Measurements from ENCODE around the gene GPR89A.
"Not testable (repeated sequence)": the region's sequence is repeated elsewhere in the genome, so short reads cannot be mapped to it uniquely, and the experiment has no call there.

The GPR89A gene

GRCh38 chr1:145607833-145608733 lies at the start of gene GPR89A:
TSS of gene GPR89A (plus strand) at chr1:145607988. CDS start at chr1:145608134, 146 bp downstream.
- peak; percentile 97 for DNase-seq

GRCh38 chr1:145586820-145587219 lies 21.0 kb upstream of the GPR89A start:
- DNase-seq = not testable (repeated sequence)

- DNase-seq = not testable (repeated sequence)
Measured at GRCh38 chr1:145590806-145591205, 17.0 kb upstream of the GPR89A start.

DNA sequence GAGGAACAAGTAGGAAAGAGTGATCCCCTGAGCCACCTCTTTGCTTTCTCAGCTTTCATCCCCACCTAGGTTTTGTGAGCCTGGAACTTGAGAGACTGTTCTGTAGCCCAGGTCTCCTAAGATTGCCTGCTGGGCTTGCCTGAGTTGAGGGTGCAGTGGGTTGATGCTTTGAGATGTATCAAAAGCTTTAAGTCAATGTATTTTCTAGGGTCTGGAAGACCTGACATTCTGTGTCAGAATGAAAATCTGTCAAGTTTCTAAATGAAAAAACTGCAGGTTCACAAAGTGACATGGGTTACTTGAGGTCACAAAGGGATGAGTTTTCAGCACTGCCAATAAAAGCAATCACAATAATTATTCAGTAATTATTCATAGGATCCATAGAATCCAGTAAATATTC lies 15.4 kb upstream of the GPR89A start:
- DNase-seq = not testable (repeated sequence)

- not testable (repeated sequence) for DNase-seq
Measured at GRCh38 chr1:145595421-145595820, 12.4 kb upstream of the GPR89A start.

DNA sequence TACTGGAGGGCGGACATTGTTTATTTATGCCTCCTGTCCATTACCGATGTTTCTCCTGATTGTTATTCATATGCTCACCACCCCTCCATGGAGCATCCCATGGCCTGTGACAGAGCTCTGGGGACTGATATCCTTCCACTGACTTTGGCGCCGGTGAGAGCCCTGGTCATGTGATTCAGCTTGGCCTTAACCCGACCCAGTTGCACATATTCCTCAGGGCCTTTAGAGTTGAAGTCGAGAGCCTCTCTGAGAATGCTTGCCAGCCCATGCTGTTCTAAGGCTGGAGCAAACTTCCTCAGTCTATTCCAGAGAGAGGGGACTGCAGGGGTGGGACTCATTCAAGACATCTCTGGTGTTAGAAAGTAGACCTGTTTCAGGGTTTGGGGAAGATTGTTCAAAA lies 11.6 kb upstream of the GPR89A start:
- DNase-seq = not testable (repeated sequence)

DNA sequence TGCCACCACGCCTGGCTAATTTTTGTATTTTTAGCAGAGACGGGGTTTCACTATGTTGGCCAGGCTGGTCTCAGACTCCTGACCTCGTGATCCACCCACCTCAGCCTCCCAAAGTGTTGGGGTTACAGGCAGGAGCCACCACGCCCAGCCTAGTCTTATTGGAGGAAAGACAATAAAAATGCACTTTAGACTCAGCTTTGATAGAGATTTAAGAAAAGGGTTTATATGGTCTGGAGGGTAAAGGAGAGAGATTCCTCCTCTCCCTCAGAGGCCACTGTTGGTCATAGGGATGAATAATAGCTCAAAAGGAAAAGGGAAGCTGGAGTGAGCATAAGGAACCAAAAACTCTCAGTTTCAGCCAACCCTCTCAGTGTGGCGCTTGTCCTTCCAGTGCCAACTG lies 8.4 kb upstream of the GPR89A start:
- DNase-seq = not testable (repeated sequence)

DNA sequence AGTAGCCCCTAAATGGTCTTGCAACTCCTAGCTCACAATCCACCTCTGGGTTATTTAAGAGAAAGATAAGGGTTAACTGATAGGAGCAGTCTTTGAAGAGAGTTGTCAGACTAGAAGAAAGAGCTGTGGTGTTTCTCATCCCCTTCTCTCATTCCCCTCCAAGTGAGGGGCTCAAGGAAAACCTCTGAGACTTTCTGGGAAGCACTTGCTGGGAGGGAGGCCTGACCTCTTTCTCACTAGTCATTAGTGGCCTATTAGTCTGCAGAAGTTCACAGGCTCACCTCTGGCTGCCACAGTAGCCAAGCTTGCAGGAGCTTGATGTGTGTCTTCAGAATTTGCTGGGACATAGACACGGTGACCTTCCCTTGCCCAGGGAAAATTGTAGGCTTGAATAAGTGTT lies 6.2 kb upstream of the GPR89A start:
- DNase-seq = no peak

- DNase-seq = peak; percentile 71
Measured at GRCh38 chr1:145606840-145607239, 948 bp upstream of the GPR89A start.

GRCh38 chr1:145607289-145607688 lies 499 bp upstream of the GPR89A start:
- not testable (repeated sequence) for DNase-seq

GRCh38 chr1:145610744-145611143 lies 3.0 kb downstream of the GPR89A start:
- not testable (repeated sequence) for DNase-seq

- not testable (repeated sequence) for DNase-seq
Measured at GRCh38 chr1:145620073-145620472, 12.3 kb downstream of the GPR89A start.

GRCh38 chr1:145622177-145622576 lies 14.4 kb downstream of the GPR89A start:
- DNase-seq = not testable (repeated sequence)

GRCh38 chr1:145636237-145636636 lies 28.4 kb downstream of the GPR89A start:
- DNase-seq = not testable (repeated sequence)

- DNase-seq = not testable (repeated sequence)
Measured at GRCh38 chr1:145641886-145642285, 34.1 kb downstream of the GPR89A start.

GRCh38 chr1:145643990-145644389 lies 36.2 kb downstream of the GPR89A start:
- DNase-seq = not testable (repeated sequence)

DNA sequence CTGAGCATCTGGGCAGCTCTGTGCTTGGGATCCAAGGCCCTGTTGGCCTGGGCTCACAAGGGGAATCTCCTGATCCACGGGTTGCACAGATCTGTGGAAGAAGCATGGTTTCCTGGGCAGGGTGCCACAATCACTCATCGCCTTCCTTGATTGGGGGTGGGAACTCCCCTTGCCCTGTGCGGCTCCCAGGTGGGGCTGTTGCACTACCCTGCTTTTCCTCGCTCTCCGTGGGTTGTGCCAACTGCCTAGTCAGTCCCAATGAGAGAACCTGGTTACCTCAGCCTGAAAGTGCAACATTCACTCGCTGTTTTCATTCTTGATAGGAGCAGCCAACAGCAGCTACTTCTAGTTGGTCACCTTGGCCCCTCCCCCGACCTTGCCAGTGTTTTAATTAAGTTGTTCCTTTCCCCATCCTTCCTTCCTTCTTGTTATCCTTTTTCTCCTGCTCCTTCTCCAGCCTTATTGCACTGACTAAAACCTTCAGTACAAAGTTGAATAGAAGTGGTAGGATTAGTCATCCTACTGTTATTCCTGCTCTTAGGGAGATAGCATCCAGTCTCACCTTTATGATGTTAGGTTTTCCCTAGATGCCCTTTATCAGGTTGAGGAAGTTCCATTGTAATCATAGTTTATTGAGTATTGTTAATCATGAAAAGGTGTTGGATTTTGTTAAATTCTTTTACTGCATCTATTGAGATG lies 48.6 kb downstream of the GPR89A start:
- DNase-seq = not testable (repeated sequence)

GRCh38 chr1:145662502-145662901 lies 54.7 kb downstream of the GPR89A start:
- peak; percentile 40 for DNase-seq

DNA sequence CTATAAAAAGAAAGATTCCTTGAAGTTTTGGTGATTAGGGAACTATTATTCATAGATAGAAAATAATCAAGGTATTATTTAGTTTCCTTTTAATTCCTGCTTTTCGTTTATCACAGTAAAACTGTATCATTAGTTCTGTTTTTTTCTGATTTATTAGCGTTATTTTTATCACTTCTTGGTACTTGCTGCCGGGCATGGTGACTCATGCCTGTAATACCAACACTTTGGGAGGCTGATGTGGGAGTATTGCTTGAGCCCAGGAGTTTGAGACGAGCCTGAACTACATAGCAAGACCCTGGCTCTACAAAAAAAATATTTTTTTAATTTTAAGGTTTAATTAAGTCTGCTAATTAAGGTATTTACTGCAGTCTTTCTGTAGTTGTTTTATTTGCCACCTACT lies 57.2 kb downstream of the GPR89A start:
- DNase-seq = not testable (repeated sequence)

DNA sequence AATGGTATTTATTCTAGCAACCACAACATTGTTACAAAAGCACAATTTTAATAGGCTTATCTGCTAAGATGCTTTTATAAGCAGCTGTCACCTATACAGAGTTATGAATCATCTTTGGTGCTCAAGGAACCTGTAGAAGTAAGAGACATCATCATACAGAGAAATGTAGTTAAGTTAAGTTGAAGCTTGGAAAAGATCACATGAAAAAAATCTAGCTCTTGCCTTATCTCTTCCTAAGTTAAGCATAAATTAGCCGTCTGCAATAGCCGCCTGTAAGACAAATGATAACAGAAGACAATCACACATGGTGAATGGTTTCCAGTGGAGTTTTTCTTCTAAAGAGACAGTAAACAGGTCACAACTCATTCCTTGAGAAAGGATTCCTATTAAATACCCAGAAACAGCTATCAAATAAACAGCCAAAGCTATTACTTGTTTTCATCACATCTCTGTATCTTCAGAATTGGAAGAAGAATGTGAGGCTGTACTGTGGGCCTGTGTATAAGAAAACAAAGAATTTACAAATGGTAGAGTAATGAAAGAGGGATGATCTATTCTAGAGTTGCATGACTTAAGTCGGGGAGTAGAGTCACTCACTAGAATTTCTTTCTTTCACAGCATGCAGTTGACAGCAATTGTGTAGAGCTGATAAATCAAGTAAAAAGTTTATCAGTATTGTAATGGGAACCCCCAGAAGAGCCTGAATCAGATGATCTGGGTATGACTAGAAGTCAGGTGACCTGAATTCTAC lies 63.4 kb downstream of the GPR89A start:
- not testable (repeated sequence) for DNase-seq

- DNase-seq = not testable (repeated sequence)
Measured at GRCh38 chr1:145673217-145673616, 65.4 kb downstream of the GPR89A start.

DNA sequence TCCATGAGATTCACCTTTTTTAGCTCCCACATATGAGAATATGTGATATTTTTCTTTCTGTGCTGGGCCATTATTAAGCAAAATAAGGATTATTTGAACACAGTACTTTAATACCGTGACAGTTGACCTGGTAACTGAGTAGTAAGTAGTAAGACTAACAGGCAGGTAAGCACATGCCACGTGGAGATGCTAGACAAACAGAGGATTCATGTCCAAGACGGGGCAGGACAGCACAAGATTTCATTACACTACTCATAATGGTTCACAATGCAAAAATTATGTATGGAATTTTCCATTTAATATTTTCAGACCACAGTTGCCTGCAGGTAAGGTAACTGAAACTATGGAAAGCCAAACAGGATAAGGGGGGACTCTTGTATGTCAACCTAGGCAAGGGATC lies 77.1 kb downstream of the GPR89A start:
- DNase-seq = not testable (repeated sequence)

- not testable (repeated sequence) for DNase-seq
Measured at GRCh38 chr1:145686078-145686477, 78.3 kb downstream of the GPR89A start.
